Stimulated activated CD4-positive, alpha-beta T cell treated with anti-CD3 and anti-CD28 coated beads, Interleukin-4, amount 100 ng/mL, for 24 hours (primary cell): ENCODE measurements around the gene ZNF407.

Source experiments
- DNase-seq: peaks from one replicate; pipeline ENCODE4 v3.0.0-alpha.2; 2020

The ZNF407 gene

GRCh38 chr18:74632351-74632679 is 34.6 kb downstream of the ZNF407 start:
- DNase-seq, result no peak

- DNase-seq, result no peak
These were observed 35.2 kb downstream of the ZNF407 start for GRCh38 chr18:74632856-74633255.

- no peak for DNase-seq
These were observed 36.1 kb downstream of the ZNF407 start for GRCh38 chr18:74633652-74634352.

- no peak for DNase-seq
These were observed 37.7 kb downstream of the ZNF407 start for GRCh38 chr18:74635224-74635975.

- DNase-seq, result no peak
These were observed 39.4 kb downstream of the ZNF407 start for GRCh38 chr18:74637070-74637469.

DNA sequence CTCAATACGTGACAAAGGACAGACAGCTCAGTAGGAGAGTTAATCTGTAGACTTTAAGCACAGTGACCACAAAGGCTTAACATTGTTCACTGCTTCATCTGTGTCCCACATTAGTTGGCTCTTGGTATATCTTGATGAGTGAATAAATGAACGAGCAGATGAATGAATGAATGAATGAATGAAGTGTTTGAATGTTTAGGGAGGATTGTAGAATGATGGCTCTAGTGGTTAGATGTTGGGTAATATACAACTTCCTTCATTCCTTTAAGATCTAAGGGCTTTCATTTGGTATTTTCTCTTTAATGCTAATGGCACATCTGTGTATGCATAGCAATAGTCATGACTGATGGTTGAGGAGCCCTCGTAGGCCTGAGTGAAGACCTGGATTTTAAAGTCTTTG is 40.5 kb downstream of the ZNF407 start:
- DNase-seq, result no peak

DNA sequence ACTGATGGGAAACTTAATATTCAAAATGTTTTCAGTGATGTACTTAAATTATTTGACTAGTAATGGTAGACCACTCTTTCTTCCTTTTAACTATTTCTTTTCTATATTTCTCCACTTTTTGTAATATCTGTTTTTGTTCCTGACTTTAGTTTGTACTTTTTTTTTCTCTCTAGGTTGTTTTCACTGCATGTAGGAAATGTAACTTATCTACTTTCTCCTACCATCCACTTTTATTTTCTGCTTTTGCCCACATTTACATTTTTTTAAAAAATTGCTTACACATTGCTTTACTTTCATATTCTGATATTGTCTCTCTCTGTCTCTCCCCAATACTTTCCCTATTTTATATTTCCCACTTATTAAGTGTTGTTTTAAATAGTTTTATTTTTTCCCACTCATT is 47.0 kb downstream of the ZNF407 start:
- no peak for DNase-seq

GRCh38 chr18:74645679-74646078 is 48.0 kb downstream of the ZNF407 start:
- no peak for DNase-seq

DNA sequence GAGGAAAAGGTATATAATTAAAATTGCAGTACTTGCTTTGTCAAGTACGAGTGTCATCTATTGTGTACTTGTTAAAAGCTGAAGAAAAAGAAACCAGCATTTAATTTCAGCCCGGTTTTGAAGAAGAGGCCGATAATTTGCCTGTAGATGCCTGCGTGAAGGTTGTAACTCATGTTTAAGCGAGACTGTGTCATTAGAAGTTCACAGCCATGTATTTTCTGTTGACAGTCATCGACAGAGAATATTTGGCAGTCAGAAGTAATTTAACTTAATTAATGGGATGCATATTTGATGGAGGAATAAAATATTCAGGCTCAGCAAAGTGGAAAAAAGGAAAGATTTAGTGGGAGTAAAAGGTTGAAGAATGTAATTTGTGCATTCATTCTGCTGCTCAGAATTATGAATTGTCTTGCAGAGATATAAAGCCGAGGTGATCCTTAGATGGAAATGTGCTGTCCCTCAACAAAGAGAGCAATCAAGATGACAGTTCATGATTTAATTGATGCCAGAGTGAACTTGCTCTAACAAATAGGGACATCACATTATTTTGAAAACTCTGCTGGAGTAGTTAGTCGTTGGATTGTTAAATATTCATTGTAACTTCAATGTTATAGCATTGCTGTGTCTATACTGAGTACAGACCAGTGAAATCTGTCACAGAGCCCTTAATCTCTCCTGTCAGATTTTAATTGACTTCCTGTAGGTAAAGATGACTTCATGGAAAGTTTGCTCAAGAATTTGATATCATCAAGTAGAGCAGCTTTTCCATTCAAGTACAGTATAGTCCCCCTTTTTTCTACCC is 53.9 kb downstream of the ZNF407 start:
- DNase-seq, result no peak

DNA sequence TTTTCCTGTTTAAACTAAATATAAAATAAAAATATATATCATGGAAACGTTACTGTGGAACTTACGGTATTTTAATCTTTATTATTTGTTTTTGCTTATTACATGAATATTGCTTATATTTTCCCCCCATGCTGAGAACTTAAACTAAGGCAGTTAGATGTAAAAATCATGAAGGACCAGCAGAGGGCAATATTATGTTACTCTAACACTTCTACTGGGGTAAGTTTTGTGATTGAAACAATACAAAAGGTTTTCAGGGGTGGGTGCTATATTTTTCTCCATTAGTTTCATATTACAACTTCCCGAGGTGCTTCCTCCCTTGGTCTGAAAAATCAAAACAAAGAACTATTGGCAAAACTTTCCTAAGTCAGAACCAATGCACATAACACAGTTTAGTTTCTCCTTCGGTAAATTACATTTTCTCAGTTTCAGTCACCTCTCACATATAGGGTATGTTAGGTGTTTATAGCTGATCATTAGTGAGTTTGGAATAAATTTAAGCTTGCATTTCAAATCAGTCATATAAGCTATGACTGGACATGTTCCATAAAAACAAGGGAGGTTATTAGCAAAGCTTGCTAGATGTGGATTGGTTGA is 54.8 kb downstream of the ZNF407 start:
- no peak for DNase-seq

GRCh38 chr18:74654638-74655037 is 57.0 kb downstream of the ZNF407 start:
- no peak for DNase-seq

DNA sequence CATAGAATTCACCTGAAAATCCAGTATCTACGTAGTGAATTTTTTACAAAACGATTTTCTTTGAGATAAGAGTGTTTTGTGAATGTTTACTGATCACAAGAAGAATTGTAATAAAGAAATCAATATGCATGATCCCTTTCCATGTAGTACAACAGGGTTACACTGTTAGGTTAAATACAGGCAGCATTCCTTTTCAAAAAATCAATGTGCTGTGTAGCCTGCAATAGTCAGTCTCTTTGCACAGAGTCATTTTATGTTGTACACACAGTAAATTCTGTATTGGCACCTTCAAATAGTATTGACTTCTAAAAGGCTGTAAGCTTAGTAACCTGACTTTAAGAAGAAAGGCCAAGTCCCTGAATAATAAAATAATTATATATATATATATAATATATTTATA is 63.3 kb downstream of the ZNF407 start:
- no peak for DNase-seq

DNA sequence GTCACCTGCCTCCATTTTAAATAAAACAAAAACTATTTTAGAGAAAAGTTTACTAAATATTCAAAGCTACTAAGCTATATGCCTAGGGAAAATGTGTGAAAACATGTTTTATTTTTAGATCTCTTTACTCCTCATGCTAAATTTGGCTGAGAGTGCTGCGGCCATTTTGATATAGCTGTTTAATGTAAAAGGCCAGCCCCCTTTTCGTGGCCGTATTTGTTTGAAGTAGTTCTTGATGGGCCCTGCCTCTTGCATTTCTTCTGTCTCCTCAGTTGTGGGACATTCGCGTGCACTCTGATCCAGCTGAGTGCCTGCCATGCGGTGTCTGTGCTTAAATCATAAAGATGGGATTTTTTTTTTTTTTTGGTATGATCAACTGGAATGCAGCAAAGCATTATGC is 64.0 kb downstream of the ZNF407 start:
- DNase-seq, result no peak

- DNase-seq, result no peak
These were observed 65.0 kb downstream of the ZNF407 start for GRCh38 chr18:74662622-74663021.

DNA sequence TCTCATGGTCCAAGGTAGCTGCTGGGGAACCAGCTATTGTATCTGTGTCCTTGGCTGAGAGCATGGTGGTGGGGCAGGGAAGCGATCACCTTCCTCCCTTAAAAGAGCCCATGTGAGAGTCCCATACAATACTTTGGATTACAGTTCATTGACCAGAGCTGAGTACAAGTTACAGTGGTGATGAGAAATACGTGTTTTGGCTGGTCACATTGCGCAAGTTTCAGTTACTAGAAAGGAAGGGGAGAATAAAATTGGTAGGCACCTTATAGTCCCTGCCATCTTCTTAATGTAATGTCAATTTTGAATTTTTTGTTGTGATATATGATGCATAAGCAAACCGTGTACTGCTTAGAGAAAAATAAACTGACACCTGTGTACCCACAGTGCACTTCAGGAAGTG is 67.7 kb downstream of the ZNF407 start:
- no peak for DNase-seq

DNA sequence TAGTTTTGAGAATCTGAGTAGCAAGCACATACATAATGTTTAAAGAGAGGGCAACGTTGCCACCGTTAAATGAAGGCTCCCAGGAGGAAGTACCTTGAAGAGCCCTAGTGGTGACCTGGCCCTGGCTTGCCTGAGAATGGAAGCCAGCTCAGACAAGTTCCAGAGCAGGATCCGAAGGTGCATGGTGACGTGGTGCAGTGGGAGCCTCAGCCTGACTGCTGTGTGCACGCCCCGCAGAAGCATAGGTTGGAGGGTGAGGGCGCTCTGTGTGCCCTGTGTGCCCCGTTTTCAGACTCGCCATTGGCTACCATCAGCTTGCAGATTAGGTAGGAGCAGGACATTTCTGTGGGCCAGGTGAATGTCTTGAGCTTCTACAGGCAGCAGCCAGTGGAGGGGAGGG is 68.2 kb downstream of the ZNF407 start:
- DNase-seq, result no peak

DNA sequence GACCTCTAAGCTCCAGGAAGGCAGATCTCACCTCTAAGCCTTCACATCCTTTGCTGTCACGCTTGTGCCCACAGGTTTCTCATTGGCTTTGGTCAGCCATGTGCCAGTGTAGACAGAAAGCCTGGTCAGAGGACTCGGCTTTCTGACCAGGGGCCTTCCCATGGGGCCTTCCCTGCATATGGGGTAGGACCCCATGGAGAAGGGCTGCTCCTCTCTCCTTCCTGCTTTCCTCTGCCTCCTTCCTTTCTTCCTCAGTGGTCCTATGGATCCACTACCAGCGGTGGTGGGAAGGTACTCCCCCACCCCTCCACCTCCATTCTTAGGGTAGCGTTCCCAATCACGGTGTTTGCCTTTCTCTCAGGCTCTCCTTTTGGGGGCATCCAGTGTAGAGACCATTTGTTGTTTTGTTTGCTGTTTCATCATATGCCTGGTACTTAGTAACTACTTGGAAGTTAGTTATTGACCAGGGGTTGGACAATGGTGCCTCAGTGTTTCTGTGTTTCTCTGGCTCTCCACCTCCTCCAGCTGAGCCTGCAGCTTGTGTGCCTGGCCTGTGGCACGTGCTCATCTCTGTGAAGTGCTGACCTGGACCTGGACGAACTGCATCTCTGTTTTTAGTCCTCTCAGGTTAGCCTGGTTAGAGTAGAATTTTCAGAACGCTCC is 71.6 kb downstream of the ZNF407 start:
- DNase-seq, result no peak

DNA sequence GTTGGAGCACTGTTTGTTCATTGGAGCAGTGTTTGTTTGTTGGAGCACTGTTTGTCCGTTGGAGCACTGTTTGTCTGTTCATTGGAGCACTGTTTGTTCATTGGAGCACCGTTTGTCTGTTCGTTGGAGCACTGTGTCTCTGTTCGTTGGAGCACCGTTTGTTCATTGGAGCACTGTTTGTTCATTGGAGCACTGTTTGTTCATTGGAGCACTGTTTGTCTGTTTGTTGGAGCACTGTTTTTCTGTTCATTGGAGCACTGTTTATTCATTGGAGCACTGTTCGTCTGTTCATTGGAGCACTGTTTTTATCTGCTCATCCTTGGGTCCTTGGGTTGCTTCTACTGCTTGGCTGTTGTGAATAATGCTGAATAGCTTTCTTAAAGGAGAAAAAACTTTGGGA is 74.7 kb downstream of the ZNF407 start:
- no peak for DNase-seq

- no peak for DNase-seq
These were observed 76.8 kb downstream of the ZNF407 start for GRCh38 chr18:74674487-74674886.

- no peak for DNase-seq
These were observed 81.5 kb downstream of the ZNF407 start for GRCh38 chr18:74679006-74679678.

DNA sequence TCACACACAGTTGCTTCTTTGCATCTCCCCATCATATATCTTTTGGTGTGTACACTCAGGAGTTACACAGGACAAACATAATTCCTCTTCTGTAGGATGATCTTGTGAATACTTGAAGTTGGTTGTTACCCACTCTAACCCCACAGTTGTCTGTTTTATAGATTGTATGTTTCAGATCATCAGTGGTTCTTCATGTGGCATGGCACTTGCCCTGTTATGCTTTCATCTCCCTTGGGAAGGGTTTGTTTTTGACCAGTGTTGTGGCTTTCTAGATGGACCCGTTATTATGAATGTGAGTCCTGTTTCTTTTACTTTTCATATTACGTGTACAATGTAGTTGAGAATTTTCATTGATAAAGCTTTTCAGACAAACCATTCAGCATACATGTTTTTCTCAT is 82.0 kb downstream of the ZNF407 start:
- DNase-seq, result no peak
